Smooth muscle cell (in vitro differentiated cells): ENCODE measurements around the gene RBM10. TPM values are rescaled to one million over a fixed set of nuclear protein-coding genes. Genes with fewer than 3 reads are reported as not detected.

Experiments used
- DNase-seq: peaks from one replicate; lab custom pipeline; 2025; ENCODE audit not compliant: unreplicated experiment; lab: John Stamatoyannopoulos, UW
- H2AFZ ChIP-seq: fragments of 200-600 bp; sonication (generic); 2 replicates; pipeline ENCODE4 v1.6.0; 2016; ENCODE audit warnings: antibody characterized with exemption, low read depth, mild to moderate bottlenecking
- H3F3A ChIP-seq: fragments of 200-600 bp; sonication (generic); 2 replicates; pipeline ENCODE4 v1.6.0; 2017; ENCODE audit warnings: antibody characterized with exemption, low read depth
- H3K27ac ChIP-seq: fragments of 200-600 bp; sonication (generic); 2 replicates; pipeline ENCODE4 v1.5.1; 2016; ENCODE audit warnings: low read depth, mild to moderate bottlenecking
- H3K27me3 ChIP-seq: fragments of 200-600 bp; sonication (generic); 2 replicates; pipeline ENCODE4 v1.6.1; 2016; ENCODE audit warnings: low read depth, mild to moderate bottlenecking
- H3K36me3 ChIP-seq: fragments of 200-600 bp; sonication (generic); 2 replicates; pipeline ENCODE4 v1.5.1; 2016; ENCODE audit warnings: low read depth
- H3K4me1 ChIP-seq: fragments of 200-600 bp; sonication (generic); 2 replicates; pipeline ENCODE4 v1.5.1; 2016; ENCODE audit warnings: low read depth
- H3K4me2 ChIP-seq: fragments of 200-600 bp; sonication (generic); 2 replicates; pipeline ENCODE4 v1.6.0; 2016; ENCODE audit warnings: mild to moderate bottlenecking
- H3K4me3 ChIP-seq: fragments of 200-600 bp; sonication (generic); 2 replicates; pipeline ENCODE4 v1.5.1; 2016; ENCODE audit warnings: mild to moderate bottlenecking
- H3K79me2 ChIP-seq: fragments of 200-600 bp; sonication (generic); 2 replicates; pipeline ENCODE4 v1.6.0; 2016; ENCODE audit warnings: low read depth, mild to moderate bottlenecking
- H3K9ac ChIP-seq: fragments of 200-600 bp; sonication (generic); 2 replicates; pipeline ENCODE4 v1.6.0; 2016; ENCODE audit warnings: low read depth
- H3K9me3 ChIP-seq: fragments of 200-600 bp; sonication (generic); replicated peaks from 2 replicates; pipeline ENCODE4 v1.5.1; 2016; ENCODE audit warnings: low read depth
- H4K20me1 ChIP-seq: fragments of 200-600 bp; sonication (generic); 2 replicates; pipeline ENCODE4 v1.6.0; 2016; ENCODE audit warnings: low read depth
- CTCF ChIP-seq: fragments of 200-600 bp; sonication (generic); IDR thresholded peaks from 2 replicates; pipeline ENCODE4 v1.5.1; 2017; ENCODE audit warnings: borderline replicate concordance, mild to moderate bottlenecking, antibody characterized with exemption; ENCODE audit not compliant: insufficient read depth, poor library complexity, severe bottlenecking
- whole genome bisulfite sequencing: methylation state at CpG from one replicate; pipeline ENCODE4 v1.1.7; 2016; ENCODE audit warnings: low lambda C conversion rate; 5-methylcytosine and 5-hydroxymethylcytosine counted together
- polyA plus RNA-seq: library from polyadenylated mRNA; unstranded; fragments of >200 nt; fragmentation: Nextera tagmentation; extraction: Ambion mirVana; gene quantifications from 2 replicates; pipeline ENCODE4 v1.2.1, GENCODE V29; 2016
- total RNA-seq: library from RNA; depleted of rRNA; stranded (reverse); fragments of >200 nt; gene quantifications from 2 replicates; pipeline ENCODE4 v1.2.3, GENCODE V29; 2014

RBM10 gene
- total and polyA plus RNA-seq, 2 experiments from 2014 or later: 18.3 to 39.2 TPM

GRCh38 chrX:47209508-47210238 is 64.7 kb downstream of the RBM10 start:
- H4K20me1 ChIP-seq: peaks cover 56% of the 10 kb centered on the region
- peaks cover 35% of the 10 kb centered on the region for H3F3A ChIP-seq
- H2AFZ ChIP-seq: no peak overlapping the region
- no peaks in the 10 kb centered on the region for H3K4me1 ChIP-seq
- H3K9ac ChIP-seq: no peak overlapping the region
- no peak overlapping the region for H3K4me3 ChIP-seq
- H3K4me2 ChIP-seq: no peak overlapping the region
- WGBS: 96% methylated on average over 16 of the region's 16 CpGs
- no peaks in the 10 kb centered on the region for H3K79me2 ChIP-seq
- no peak overlapping the region for H3K27ac ChIP-seq
- H3K9me3 ChIP-seq: no peaks in the 10 kb centered on the region
- DNase-seq: no peak
- H3K36me3 ChIP-seq: peaks cover 29% of the 10 kb centered on the region
- no peaks in the 10 kb centered on the region for H3K27me3 ChIP-seq
- no peak for TF ChIP-seq CTCF

- DNase-seq: no peak
- WGBS: 98% methylated on average over 15 of the region's 15 CpGs
- Histone ChIP-seq H3K27me3 (no peaks in the 10 kb centered on the region), H3K79me2 (no peaks in the 10 kb centered on the region), H2AFZ (no peak overlapping the region), H3K36me3 (peaks cover 24% of the 10 kb centered on the region), H3K4me3 (no peak overlapping the region), H3K9me3 (no peaks in the 10 kb centered on the region), H3F3A (peaks cover 45% of the 10 kb centered on the region), H4K20me1 (peaks cover 44% of the 10 kb centered on the region), H3K4me2 (no peak overlapping the region), H3K27ac (no peak overlapping the region), H3K9ac (no peak overlapping the region), H3K4me1 (no peaks in the 10 kb centered on the region)
- TF ChIP-seq CTCF: no peak
Measured at GRCh38 chrX:47210661-47211425, 65.8 kb downstream of the RBM10 start.

- 95% methylated on average over 12 of the region's 12 CpGs for WGBS
- no peak for DNase-seq
- Histone ChIP-seq H3K27me3 (no peaks in the 10 kb centered on the region), H2AFZ (no peak overlapping the region), H3K4me3 (no peak overlapping the region), H3F3A (peaks cover 51% of the 10 kb centered on the region), H3K9me3 (no peaks in the 10 kb centered on the region), H4K20me1 (peaks cover 28% of the 10 kb centered on the region), H3K79me2 (no peaks in the 10 kb centered on the region), H3K4me2 (no peak overlapping the region), H3K4me1 (peaks cover 9% of the 10 kb centered on the region), H3K9ac (no peak overlapping the region), H3K27ac (no peak overlapping the region), H3K36me3 (peaks cover 15% of the 10 kb centered on the region)
- TF ChIP-seq CTCF: no peak
Measured at GRCh38 chrX:47212381-47213293, 67.6 kb downstream of the RBM10 start.
